Psoas muscle (tissue), 8 donors: ENCODE measurements around the gene ACLY. TPM values are rescaled to one million over a fixed set of nuclear protein-coding genes. Genes with fewer than 3 reads are reported as not detected.
A peak's percentile ranks its signal among the peaks of the same experiment; 100 is the strongest.

Source experiments
- ATAC-seq, 4 donors: fragments of 200-7000 bp; cut with Tn5 transposase; one replicate each; pipeline ENCODE4 v1.9.1; 2020; ENCODE audit warnings: moderate library complexity in 3 of 4, mild to moderate bottlenecking in 2 of 4
- DNase-seq, 2 donors: peaks; one replicate each; pipeline ENCODE4 v3.0.0-alpha.2; 2020
- H3K27ac ChIP-seq: fragments of 200-600 bp; one replicate; pipeline ENCODE4 v1.8.0; 2022
- H3K27me3 ChIP-seq, 3 donors: fragments of 200-600 bp in 1 of 3; one replicate each; pipeline versions ENCODE4 v1.6.1 to v1.8.0; 2013 to 2022; ENCODE audit warnings: low read length in 2 of 3, mild to moderate bottlenecking in 2 of 3, moderate library complexity in 1 of 3; ENCODE audit not compliant: insufficient read depth in 3 of 3
- H3K36me3 ChIP-seq, 2 donors: fragments of 200-600 bp in 1 of 2; one replicate each; pipeline versions ENCODE4 v1.6.1 to v1.8.0; 2013 to 2022; ENCODE audit warnings: low read depth in 1 of 2, mild to moderate bottlenecking in 1 of 2, moderate library complexity in 1 of 2; ENCODE audit not compliant: insufficient read depth in 1 of 2
- H3K4me1 ChIP-seq: fragments of 200-600 bp; one replicate; pipeline ENCODE4 v1.8.0; 2022
- H3K4me3 ChIP-seq: fragments of 200-600 bp; one replicate; pipeline ENCODE4 v1.8.0; 2022; ENCODE audit warnings: mild to moderate bottlenecking
- H3K9me3 ChIP-seq: fragments of 200-600 bp; one replicate; pipeline ENCODE4 v1.8.0; 2022
- CTCF ChIP-seq: fragments of 200-600 bp; IDR thresholded peaks from one replicate; pipeline ENCODE4 v1.8.0; 2022; ENCODE audit warnings: antibody characterized with exemption
- WGBS, 3 donors: extraction: QIAGEN DNeasy Blood & Tissue Kit; methylation state at CpG; one replicate each; pipeline versions ENCODE4 v1.1.6 to v1.1.7; 2013; 5-methylcytosine and 5-hydroxymethylcytosine counted together
- intact Hi-C, 2 donors: fragments of 100-400 bp; cut with DNase I; formaldehyde crosslinking; loops; one replicate each; pipeline versions ENCODE4 v1.11.0 to v1.14.2; 2022
- polyA plus RNA-seq, 3 donors: library from polyadenylated mRNA; stranded (reverse); fragments of 200-250 nt; gene quantifications; one replicate each; pipeline ENCODE4 v1.2.3, GENCODE V29; 2013
- total RNA-seq, 4 donors: library from RNA; stranded (reverse); fragmentation: NEBNext Ultra II Directional in 2 of 4; extraction: Animal tissue kit (Norgen Biotek cat#: 25700) in 2 of 4; gene quantifications; one replicate each; pipeline versions ENCODE4 v1.2.1 to v1.2.4, GENCODE V29; 2021 to 2023
- donor health status: healthy with polysubstance abuse.
- donor health status: DM: no; HTN: no; CAD: no; lungs with moderate emphysema.
- donor health status: Bipolar disorder and iron deficiency.
- donor health status: healthy.
- donor health status: DM: yes; HTN: yes; CAD: no.
- donor health status: DM: no; HTN: no; CAD: no.
- donor health status: DM: no; HTN: no; CAD: no.
- donor health status: DM: yes; HTN: yes; CAD: no.

The ACLY gene
- total and polyA plus RNA-seq, 7 donors = 10.5 to 24.1 (median 20.2) TPM

DNA sequence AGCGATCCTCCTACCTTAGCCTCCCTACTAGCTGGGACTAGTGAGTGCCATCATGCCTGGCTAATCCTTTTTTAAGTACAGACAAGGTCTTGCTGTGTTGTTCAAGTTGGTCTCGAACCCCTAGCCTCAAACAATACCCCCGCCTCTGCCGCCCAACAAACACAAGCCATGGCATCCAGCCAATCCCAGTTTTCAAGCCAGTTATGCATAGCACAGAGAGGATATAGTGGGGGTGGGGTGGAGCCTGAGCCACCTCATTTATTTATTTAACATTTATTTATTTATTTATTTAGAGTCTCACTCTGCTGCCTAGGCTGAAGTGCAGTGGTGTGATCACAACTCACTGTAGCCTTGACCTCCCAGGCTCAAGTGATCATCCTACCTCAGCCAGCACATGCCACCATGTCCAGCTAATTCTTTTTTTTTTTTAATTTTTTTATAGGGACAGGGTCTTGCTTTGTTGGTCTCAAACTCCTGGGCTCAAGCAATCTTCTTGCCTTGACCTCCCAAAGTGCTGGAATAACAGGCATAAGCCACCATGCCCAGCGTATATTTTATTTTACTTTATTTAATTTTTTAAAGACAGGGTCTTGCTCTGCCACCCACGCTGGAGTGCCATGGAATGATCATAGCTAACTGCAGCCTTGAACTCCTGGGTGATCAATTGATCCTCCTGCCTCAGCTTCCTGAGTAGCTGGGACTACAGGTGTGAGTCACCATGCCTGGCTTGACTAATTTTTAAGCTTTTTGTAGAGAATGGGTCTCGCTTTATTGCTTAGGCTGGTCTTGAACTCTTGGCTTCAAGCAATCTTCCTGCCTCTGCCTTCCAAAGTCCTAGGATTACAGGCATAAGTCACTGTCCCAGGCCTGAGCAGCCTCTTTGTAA is 27.4 kb downstream of the ACLY start:
- Histone ChIP-seq H3K9me3 (no peaks in the 10 kb centered on the region), H3K27me3 (no peaks in the 10 kb centered on the region), H3K4me1 (no peaks in the 10 kb centered on the region), H3K27ac (no peak overlapping the region), H3K36me3 (peaks cover 5 to 90% of the 10 kb centered on the region in 2 donors), H3K4me3 (no peak overlapping the region)
- no peak for TF ChIP-seq CTCF
- DNase-seq = no peak
- ATAC-seq = no peak
- intact Hi-C loops = no loop called here
- WGBS, 3 donors = 96 to 98% (median 98%) methylated on average over 7 of the region's 7 CpGs

- no peak for ATAC-seq
- Histone ChIP-seq H3K36me3 (peaks cover 12 to 96% of the 10 kb centered on the region in 2 donors), H3K4me1 (no peaks in the 10 kb centered on the region), H3K27me3 (no peaks in the 10 kb centered on the region), H3K27ac (no peak overlapping the region), H3K4me3 (no peak overlapping the region), H3K9me3 (no peaks in the 10 kb centered on the region)
- intact Hi-C loops = loop anchor here in 1 of 2 donors (10.0 kb wide), 1 partner anchor 154 kb away; the partner anchor contains the start of gene HAP1
- TF ChIP-seq CTCF = no peak
- 85 to 92% (median 86%) methylated on average over 6 of the region's 6 CpGs for WGBS, 3 donors
- no peak for DNase-seq
Observed at GRCh38 chr17:41888332-41888965, 30.3 kb downstream of the ACLY start.

- DNase-seq = no peak
Observed at GRCh38 chr17:41885733-41886132, 33.0 kb downstream of the ACLY start.

DNA sequence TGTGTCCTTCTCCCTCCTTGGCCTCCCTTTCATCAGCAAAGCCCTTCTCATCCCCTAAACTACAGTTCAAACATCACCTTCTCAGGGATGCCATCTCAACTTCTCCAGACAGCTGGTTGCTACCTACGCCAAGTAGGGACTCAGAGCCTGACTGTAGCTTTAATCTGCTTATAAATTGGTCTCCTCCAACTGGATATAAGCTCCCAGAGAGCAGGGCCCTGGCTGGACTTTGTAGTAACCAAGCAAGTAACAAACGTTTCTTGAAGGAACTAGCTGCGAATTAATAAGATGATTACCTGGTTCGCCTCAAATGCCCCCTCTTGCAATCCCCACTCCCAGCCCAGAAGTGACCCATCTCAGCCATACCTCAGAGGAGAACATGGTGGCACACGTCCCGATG is 36.0 kb downstream of the ACLY start:
- 87 to 91% (median 89%) methylated on average over 6 of the region's 6 CpGs for WGBS, 3 donors
- no peak overlapping the region for H3K4me3 ChIP-seq
- H3K9me3 ChIP-seq = no peaks in the 10 kb centered on the region
- no peaks in the 10 kb centered on the region for H3K4me1 ChIP-seq
- no peak for ATAC-seq
- TF ChIP-seq CTCF = no peak
- no peak for DNase-seq
- H3K27ac ChIP-seq = no peak overlapping the region
- H3K27me3 ChIP-seq = no peaks in the 10 kb centered on the region
- intact Hi-C loops = loop anchor here in 1 of 2 donors (10.0 kb wide), 1 partner anchor 148 kb away; the partner anchor contains the start of gene HAP1
- peaks cover 7 to 91% of the 10 kb centered on the region in 2 donors for H3K36me3 ChIP-seq

More at GRCh38 chr17:41885733-41886132, 33.0 kb downstream of the ACLY start:
- 77 to 88% (median 86%) methylated on average over 6 of the region's 6 CpGs for WGBS, 3 donors
- intact Hi-C loops = loop anchor here in 1 of 2 donors (10.0 kb wide), 1 partner anchor 151 kb away; the partner anchor contains the start of gene HAP1
- H3K9me3 ChIP-seq = no peaks in the 10 kb centered on the region
- peaks cover 7 to 92% of the 10 kb centered on the region in 2 donors for H3K36me3 ChIP-seq
- H3K27me3 ChIP-seq = no peaks in the 10 kb centered on the region
- no peak for ATAC-seq
- no peak overlapping the region for H3K27ac ChIP-seq
- H3K4me3 ChIP-seq = no peak overlapping the region
- TF ChIP-seq CTCF = peak; percentile 16
- no peaks in the 10 kb centered on the region for H3K4me1 ChIP-seq
